A673 (cell line): ENCODE results near the gene NPTX2. TPM values are rescaled to one million over a fixed set of nuclear protein-coding genes. Genes with fewer than 3 reads are reported as not detected.

ENCODE experiments used
- BruUV-seq: library from RNA; stranded (reverse); fragments of 400-500 nt; replicated peaks from 2 replicates; lab custom pipeline; 2021; lab: Mats Ljungman, UMichigan
- CTCF ChIA-PET: fragments of 300-600 bp; sonication (Branson Sonifier 250); formaldehyde crosslinking; loops from one replicate; lab custom pipeline; 2022; ENCODE audit warnings: antibody characterized with exemption; lab: Charles Lee
- POLR2A ChIA-PET: fragments of 300-600 bp; sonication (Branson Sonifier 250); formaldehyde crosslinking; loops from one replicate; lab custom pipeline; 2022; ENCODE audit warnings: antibody characterized with exemption; ENCODE audit not compliant: low non-redundant PET; lab: Charles Lee
- DNase-seq: peaks from one replicate; pipeline ENCODE4 v3.0.0-alpha.2; 2015; ENCODE audit warnings: low spot score
- H3K27ac ChIP-seq: fragments of 200-600 bp; sonication (generic); 2 replicates; pipeline ENCODE4 v1.5.1; 2016; ENCODE audit warnings: mixed run types, low read depth, mild to moderate bottlenecking, mixed read lengths, antibody characterized with exemption, low read length; ENCODE audit not compliant: poor library complexity, severe bottlenecking
- H3K27me3 ChIP-seq: fragments of 200-600 bp; sonication (generic); replicated peaks from 2 replicates; pipeline ENCODE4 v1.6.1; 2017; ENCODE audit warnings: mixed run types, low read depth, mild to moderate bottlenecking, mixed read lengths, antibody characterized with exemption, low read length; ENCODE audit not compliant: insufficient read depth, poor library complexity
- H3K36me3 ChIP-seq: fragments of 200-600 bp; sonication (generic); 2 replicates; pipeline ENCODE4 v1.6.1; 2016; ENCODE audit warnings: mixed run types, mild to moderate bottlenecking, mixed read lengths, antibody characterized with exemption, low read length; ENCODE audit not compliant: insufficient read depth, poor library complexity, severe bottlenecking
- H3K4me1 ChIP-seq: fragments of 200-600 bp; sonication (generic); 2 replicates; pipeline ENCODE4 v1.6.1; 2017; ENCODE audit warnings: mixed run types, mild to moderate bottlenecking, mixed read lengths, antibody characterized with exemption, low read length; ENCODE audit not compliant: insufficient read depth, poor library complexity, severe bottlenecking
- H3K4me3 ChIP-seq: fragments of 200-600 bp; sonication (generic); 2 replicates; pipeline ENCODE4 v1.5.1; 2016; ENCODE audit warnings: low read depth, mixed run types, mild to moderate bottlenecking, mixed read lengths, low read length; ENCODE audit not compliant: poor library complexity, severe bottlenecking
- H3K9me3 ChIP-seq: fragments of 200-600 bp; sonication (generic); 2 replicates; pipeline ENCODE4 v1.6.1; 2016; ENCODE audit warnings: mixed run types, low read depth, mild to moderate bottlenecking, mixed read lengths, antibody characterized with exemption, low read length; ENCODE audit not compliant: poor library complexity, severe bottlenecking
- EZH2 ChIP-seq: fragments of 200-600 bp; sonication (generic); IDR thresholded peaks from 2 replicates; pipeline ENCODE4 v1.6.1; 2017; ENCODE audit warnings: borderline replicate concordance, low read depth, mild to moderate bottlenecking, mixed read lengths, antibody characterized with exemption, low read length; ENCODE audit not compliant: poor library complexity, severe bottlenecking
- intact Hi-C: fragments of 100-400 bp; cut with micrococcal nuclease; formaldehyde crosslinking; loops from one replicate; pipeline ENCODE4 v1.10.0; 2022; ENCODE audit not compliant: unreplicated experiment
- total RNA-seq: library from RNA; stranded (reverse); gene quantifications from 2 replicates; pipeline ENCODE4 v1.2.3, GENCODE V29; 2021
- TF ChIP-seq, protein P1 (sequence below): fragments of 300-800, 200-600 bp; sonication (generic); conservative IDR thresholded peaks from 2 replicates; pipeline ENCODE4 v1.5.1; 2017; ENCODE audit warnings: low read depth, mild to moderate bottlenecking, antibody characterized with exemption, low read length, moderate library complexity, mixed read lengths

The NPTX2 gene
- total RNA-seq, 1 experiment from 2014 or later = 2.2 TPM

DNA sequence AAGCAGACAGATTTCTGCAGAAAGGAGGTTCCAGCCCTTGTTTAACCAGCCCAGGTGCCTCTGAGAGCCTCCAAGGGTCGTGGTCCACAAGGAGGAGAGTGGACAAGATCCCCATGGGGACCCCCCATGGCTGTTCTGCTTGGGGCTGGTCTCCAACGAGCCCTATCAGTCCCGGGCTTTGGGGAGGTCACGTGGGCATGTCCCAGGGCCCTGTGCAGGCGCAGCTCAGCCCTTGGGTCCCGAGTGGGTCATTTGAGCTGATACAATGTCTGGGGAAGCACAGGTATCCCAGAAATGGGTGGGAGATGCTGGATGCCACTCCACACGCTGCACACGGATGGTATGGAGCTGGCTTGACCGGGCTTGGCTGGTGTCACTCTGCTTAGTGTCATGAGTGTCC, 57.8 kb downstream of the NPTX2 start:
- TF ChIP-seq EZH2 = no peak
- TF ChIP-seq, protein P1, sequence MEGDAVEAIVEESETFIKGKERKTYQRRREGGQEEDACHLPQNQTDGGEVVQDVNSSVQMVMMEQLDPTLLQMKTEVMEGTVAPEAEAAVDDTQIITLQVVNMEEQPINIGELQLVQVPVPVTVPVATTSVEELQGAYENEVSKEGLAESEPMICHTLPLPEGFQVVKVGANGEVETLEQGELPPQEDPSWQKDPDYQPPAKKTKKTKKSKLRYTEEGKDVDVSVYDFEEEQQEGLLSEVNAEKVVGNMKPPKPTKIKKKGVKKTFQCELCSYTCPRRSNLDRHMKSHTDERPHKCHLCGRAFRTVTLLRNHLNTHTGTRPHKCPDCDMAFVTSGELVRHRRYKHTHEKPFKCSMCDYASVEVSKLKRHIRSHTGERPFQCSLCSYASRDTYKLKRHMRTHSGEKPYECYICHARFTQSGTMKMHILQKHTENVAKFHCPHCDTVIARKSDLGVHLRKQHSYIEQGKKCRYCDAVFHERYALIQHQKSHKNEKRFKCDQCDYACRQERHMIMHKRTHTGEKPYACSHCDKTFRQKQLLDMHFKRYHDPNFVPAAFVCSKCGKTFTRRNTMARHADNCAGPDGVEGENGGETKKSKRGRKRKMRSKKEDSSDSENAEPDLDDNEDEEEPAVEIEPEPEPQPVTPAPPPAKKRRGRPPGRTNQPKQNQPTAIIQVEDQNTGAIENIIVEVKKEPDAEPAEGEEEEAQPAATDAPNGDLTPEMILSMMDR = no peak
- intact Hi-C loops = no loop called here
- H3K9me3 ChIP-seq = no peaks in the 10 kb centered on the region
- ChIA-PET CTCF (no interaction called here), POLR2A (no interaction called here)
- H3K27ac ChIP-seq = no peak overlapping the region
- H3K27me3 ChIP-seq = no peaks in the 10 kb centered on the region
- H3K4me3 ChIP-seq = no peak overlapping the region
- BruUV-seq = no TSS peak
- H3K4me1 ChIP-seq = no peaks in the 10 kb centered on the region
- H3K36me3 ChIP-seq = no peaks in the 10 kb centered on the region
- no peak for DNase-seq

GRCh38 chr7:98678215-98678614, 61.1 kb downstream of the NPTX2 start:
- no peak overlapping the region for H3K4me3 ChIP-seq
- H3K4me1 ChIP-seq = no peaks in the 10 kb centered on the region
- ChIA-PET POLR2A (no interaction called here), CTCF (no interaction called here)
- no peaks in the 10 kb centered on the region for H3K36me3 ChIP-seq
- H3K27ac ChIP-seq = no peak overlapping the region
- no TSS peak for BruUV-seq
- intact Hi-C loops = no loop called here
- peaks cover 10% of the 10 kb centered on the region for H3K27me3 ChIP-seq
- TF ChIP-seq, protein P1 = no peak
- no peak for TF ChIP-seq EZH2
- no peaks in the 10 kb centered on the region for H3K9me3 ChIP-seq
- DNase-seq = no peak

Other genes with a start within 250 kb of the NPTX2 start
- gene BAIAP2L1, start 216.2 kb upstream of the NPTX2 start, total RNA-seq = 0.77 and 0.92 TPM in 2 replicates